Activated CD8-positive, alpha-beta T cell treated with anti-CD3 and anti-CD28 coated beads for 36 hours (primary cell): ENCODE results near the gene CBX7. TPM values are rescaled to one million over a fixed set of nuclear protein-coding genes. Genes with fewer than 3 reads are reported as not detected.

Experiments used
- ATAC-seq: fragments of 200-7000 bp; cut with Tn5 transposase; one replicate; pipeline ENCODE4 v1.10.0; 2021; ENCODE audit warnings: mild to moderate bottlenecking, moderate library complexity
- CTCF ChIA-PET: fragments of 350-600 bp; sonication (Branson Sonifier 250); formaldehyde crosslinking; loops from one replicate; lab custom pipeline; 2021; ENCODE audit warnings: antibody characterized with exemption; lab: Charles Lee
- POLR2A ChIA-PET: fragments of 350-600 bp; sonication (Branson Sonifier 250); formaldehyde crosslinking; loops from one replicate; lab custom pipeline; 2021; ENCODE audit warnings: antibody characterized with exemption; lab: Charles Lee
- DNase-seq: peaks from one replicate; pipeline ENCODE4 v3.0.0-alpha.2; 2020
- H3K27ac Mint-ChIP-seq: one replicate; pipeline ENCODE4 v1.8.0; 2021; ENCODE audit warnings: mild to moderate bottlenecking, mixed read lengths
- H3K27me3 Mint-ChIP-seq: one replicate; pipeline ENCODE4 v1.8.0; 2021; ENCODE audit warnings: mixed read lengths
- H3K36me3 Mint-ChIP-seq: one replicate; pipeline ENCODE4 v1.8.0; 2021; ENCODE audit warnings: low read depth, mixed read lengths
- H3K4me1 Mint-ChIP-seq: one replicate; pipeline ENCODE4 v1.8.0; 2021; ENCODE audit warnings: low read depth, mixed read lengths
- H3K4me3 Mint-ChIP-seq: one replicate; pipeline ENCODE4 v1.8.0; 2021; ENCODE audit warnings: mild to moderate bottlenecking, moderate library complexity, mixed read lengths
- H3K9me3 Mint-ChIP-seq: one replicate; pipeline ENCODE4 v1.8.0; 2021; ENCODE audit warnings: mixed read lengths
- intact Hi-C: fragments of 100-400 bp; cut with micrococcal nuclease; formaldehyde crosslinking; loops from one replicate; pipeline ENCODE4 v1.10.0; 2022
- total RNA-seq, 2 experiments: library from RNA; stranded (reverse); gene quantifications; one replicate each; pipeline ENCODE4 v1.2.3, GENCODE V29; 2021
- TF ChIP-seq, protein P1 (sequence below): fragments of 200-600 bp; IDR thresholded peaks from one replicate; pipeline ENCODE4 v1.8.0; 2022; ENCODE audit warnings: antibody characterized with exemption, mild to moderate bottlenecking

Gene CBX7
- total RNA-seq, 2 experiments from 2014 or later = 23.6 to 25.0 TPM

DNA sequence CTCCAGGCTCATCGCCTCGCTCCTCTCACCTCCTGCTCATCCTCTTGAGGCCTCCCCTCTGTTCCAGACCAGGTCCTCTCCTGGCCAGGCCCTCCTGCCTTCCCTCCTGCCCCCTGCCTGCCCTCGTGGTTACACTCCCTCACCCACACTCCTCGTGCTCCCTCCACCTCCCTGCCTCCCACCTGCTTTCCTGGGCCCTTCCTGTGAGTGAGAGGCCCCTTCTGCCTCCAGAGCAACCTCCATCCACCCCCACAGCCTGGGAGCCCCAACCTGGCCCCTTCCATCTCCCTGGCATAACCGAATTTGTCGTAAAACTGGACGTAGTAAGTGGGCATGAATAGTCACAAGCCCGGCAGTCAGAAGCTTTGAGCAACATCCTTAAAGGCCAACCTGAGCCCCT, 70.9 kb downstream of the CBX7 start:
- ATAC-seq = no peak
- Mint-ChIP-seq H3K36me3 (peaks cover 37% of the 10 kb centered on the region), H3K27me3 (no peaks in the 10 kb centered on the region), H3K9me3 (no peaks in the 10 kb centered on the region), H3K27ac (peak overlapping the region; percentile 59), H3K4me1 (peaks cover 58% of the 10 kb centered on the region), H3K4me3 (peak overlapping the region; percentile 25)
- intact Hi-C loops = loop anchor here (5.0 kb wide), 1 partner anchor 36 kb away; no protein-coding TSS in a partner anchor
- CTCF ChIA-PET = interaction anchor here (1.9 kb wide), 1 partner anchor 36 kb away, joined by 7 read pairs; no protein-coding TSS in a partner anchor
- TF ChIP-seq, protein P1, sequence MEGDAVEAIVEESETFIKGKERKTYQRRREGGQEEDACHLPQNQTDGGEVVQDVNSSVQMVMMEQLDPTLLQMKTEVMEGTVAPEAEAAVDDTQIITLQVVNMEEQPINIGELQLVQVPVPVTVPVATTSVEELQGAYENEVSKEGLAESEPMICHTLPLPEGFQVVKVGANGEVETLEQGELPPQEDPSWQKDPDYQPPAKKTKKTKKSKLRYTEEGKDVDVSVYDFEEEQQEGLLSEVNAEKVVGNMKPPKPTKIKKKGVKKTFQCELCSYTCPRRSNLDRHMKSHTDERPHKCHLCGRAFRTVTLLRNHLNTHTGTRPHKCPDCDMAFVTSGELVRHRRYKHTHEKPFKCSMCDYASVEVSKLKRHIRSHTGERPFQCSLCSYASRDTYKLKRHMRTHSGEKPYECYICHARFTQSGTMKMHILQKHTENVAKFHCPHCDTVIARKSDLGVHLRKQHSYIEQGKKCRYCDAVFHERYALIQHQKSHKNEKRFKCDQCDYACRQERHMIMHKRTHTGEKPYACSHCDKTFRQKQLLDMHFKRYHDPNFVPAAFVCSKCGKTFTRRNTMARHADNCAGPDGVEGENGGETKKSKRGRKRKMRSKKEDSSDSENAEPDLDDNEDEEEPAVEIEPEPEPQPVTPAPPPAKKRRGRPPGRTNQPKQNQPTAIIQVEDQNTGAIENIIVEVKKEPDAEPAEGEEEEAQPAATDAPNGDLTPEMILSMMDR = no peak
- POLR2A ChIA-PET = no interaction called here
- DNase-seq = no peak

DNA sequence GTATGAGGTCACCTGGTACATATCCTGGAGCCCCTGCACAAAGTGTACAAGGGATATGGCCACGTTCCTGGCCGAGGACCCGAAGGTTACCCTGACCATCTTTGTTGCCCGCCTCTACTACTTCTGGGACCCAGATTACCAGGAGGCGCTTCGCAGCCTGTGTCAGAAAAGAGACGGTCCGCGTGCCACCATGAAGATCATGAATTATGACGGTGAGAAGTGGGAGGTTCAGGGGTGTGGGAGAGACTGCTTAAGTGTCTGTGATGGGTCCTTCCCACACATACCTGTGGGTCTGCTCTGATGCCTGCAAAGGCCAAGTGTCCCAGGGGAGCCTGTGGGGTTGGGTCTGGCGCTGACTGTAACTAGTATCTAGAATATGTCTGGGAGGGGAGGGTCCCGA, 71.5 kb downstream of the CBX7 start:
- ChIA-PET CTCF (interaction anchor here (0.6 to 1.9 kb wide), 3 partner anchors 18 to 211 kb away, joined by 3 to 7 read pairs (median 3); no protein-coding TSS in a partner anchor), POLR2A (interaction anchor here (0.9 to 1.5 kb wide), 3 partner anchors 8 to 43 kb away, joined by 3 to 4 read pairs (median 4); no protein-coding TSS in a partner anchor)
- TF ChIP-seq, protein P1 = no peak
- ATAC-seq = no peak
- Mint-ChIP-seq H3K36me3 (peaks cover 37% of the 10 kb centered on the region), H3K27ac (peak overlapping the region; percentile 59), H3K4me3 (peak overlapping the region; percentile 22), H3K9me3 (no peaks in the 10 kb centered on the region), H3K4me1 (peaks cover 58% of the 10 kb centered on the region), H3K27me3 (no peaks in the 10 kb centered on the region)
- intact Hi-C loops = loop anchor here (5.0 kb wide), 1 partner anchor 36 kb away; no protein-coding TSS in a partner anchor
- DNase-seq = no peak

Other genes with a start within 250 kb of the CBX7 start
- not detected for gene APOBEC3A, start 195.1 kb downstream of the CBX7 start, total RNA-seq
- 1 to 10 TPM; 5.0 to 5.1 TPM for gene APOBEC3B, start 170.3 kb downstream of the CBX7 start, total RNA-seq
- 10 to 100 TPM; 82.2 to 82.6 TPM for gene APOBEC3C, start 138.4 kb downstream of the CBX7 start, total RNA-seq
- 10 to 100 TPM; 34.4 to 34.9 TPM for gene APOBEC3D, start 131.6 kb downstream of the CBX7 start, total RNA-seq
- 10 to 100 TPM; 20.7 to 25.0 TPM for gene APOBEC3F, start 111.8 kb downstream of the CBX7 start, total RNA-seq
- gene APOBEC3G, start 75.4 kb downstream of the CBX7 start, total RNA-seq = 10 to 100 TPM; 66.0 to 66.5 TPM
- 1 to 10 TPM; 6.8 to 7.1 TPM for gene APOBEC3H, start 55.4 kb downstream of the CBX7 start, total RNA-seq
- gene PDGFB, start 92.3 kb upstream of the CBX7 start, total RNA-seq = 1 to 10 TPM; 1.7 to 3.0 TPM
- gene RPL3, start 166.9 kb upstream of the CBX7 start, total RNA-seq = 1,000 to 10,000 TPM; 3,563 to 3,599 TPM
- gene SYNGR1, start 197.3 kb upstream of the CBX7 start, total RNA-seq = 1 to 10 TPM; 2.4 to 3.8 TPM
- gene TAB1, start 247.1 kb upstream of the CBX7 start, total RNA-seq = 10 to 100 TPM; 21.6 to 22.8 TPM